ENCODE measurements around the gene TTYH1. TPM values are rescaled to one million over a fixed set of nuclear protein-coding genes. Genes with fewer than 3 reads are reported as not detected.

The TTYH1 gene
- total RNA-seq, 2 donors from 2014 or later = 1.0 to 2.0 TPM

- H3K4me1 ChIP-seq (ENCODE audit: control insufficient read depth, insufficient read depth, low read length) = peaks cover 9% of the 10 kb centered on the region
- H3K9ac ChIP-seq (ENCODE audit: extremely low read depth, low read length, poor library complexity, severe bottlenecking) = no peak overlapping the region
- peaks cover 80% of the 10 kb centered on the region for H3K36me3 ChIP-seq (ENCODE audit: control insufficient read depth, insufficient read depth, low read length)
- DNase-seq = no peak
- Mint-ChIP-seq H3K9me3 (no peaks in the 10 kb centered on the region), H3K4me1 (peaks cover 17% of the 10 kb centered on the region), H3K27me3 (ENCODE audit: insufficient read depth) (no peaks in the 10 kb centered on the region), H3K36me3 (ENCODE audit: low read depth) (peaks cover 78% of the 10 kb centered on the region), H3K4me3 (no peak overlapping the region), H3K27ac (no peak overlapping the region)
- no peaks in the 10 kb centered on the region for H3K27me3 ChIP-seq (ENCODE audit: control insufficient read depth, insufficient read depth, low read length, poor library complexity, severe bottlenecking)
- no peak overlapping the region for H3K27ac ChIP-seq (ENCODE audit: low read depth, low read length)
- H3K9me3 ChIP-seq (ENCODE audit: control insufficient read depth, low read length) = no peaks in the 10 kb centered on the region
- no peak for TF ChIP-seq CTCF (conservative IDR thresholded peaks at IDR 0.05)
- no peak overlapping the region for H3K4me3 ChIP-seq (ENCODE audit: low read length)
- WGBS, 2 experiments (ENCODE audit: insufficient coverage in 1 of 2, insufficient read length in 1 of 2) = 94 to 97% methylated on average over 26 to 33 of the region's 33 CpGs
Observed at GRCh38 chr19:54454781-54455675, 39.8 kb downstream of the TTYH1 start.

- WGBS, 2 experiments (ENCODE audit: insufficient coverage in 1 of 2, insufficient read length in 1 of 2) = 95 to 97% methylated on average over 24 to 39 of the region's 40 CpGs
- no peak for TF ChIP-seq CTCF (conservative IDR thresholded peaks at IDR 0.05)
- H3K4me1 ChIP-seq (ENCODE audit: control insufficient read depth, insufficient read depth, low read length) = peaks cover 5% of the 10 kb centered on the region
- H3K27ac Mint-ChIP-seq = no peak overlapping the region
- H3K36me3 ChIP-seq (ENCODE audit: control insufficient read depth, insufficient read depth, low read length) = peaks cover 83% of the 10 kb centered on the region
- peaks cover 80% of the 10 kb centered on the region for H3K36me3 Mint-ChIP-seq (ENCODE audit: low read depth)
- H3K4me3 ChIP-seq (ENCODE audit: low read length) = no peak overlapping the region
- H3K9me3 ChIP-seq (ENCODE audit: control insufficient read depth, low read length) = no peaks in the 10 kb centered on the region
- H3K27me3 Mint-ChIP-seq (ENCODE audit: insufficient read depth) = no peaks in the 10 kb centered on the region
- no peak overlapping the region for H3K27ac ChIP-seq (ENCODE audit: low read depth, low read length)
- no peak overlapping the region for H3K9ac ChIP-seq (ENCODE audit: extremely low read depth, low read length, poor library complexity, severe bottlenecking)
- H3K27me3 ChIP-seq (ENCODE audit: control insufficient read depth, insufficient read depth, low read length, poor library complexity, severe bottlenecking) = no peaks in the 10 kb centered on the region
- H3K4me3 Mint-ChIP-seq = no peak overlapping the region
- H3K4me1 Mint-ChIP-seq = peaks cover 8% of the 10 kb centered on the region
- no peak for DNase-seq
- no peaks in the 10 kb centered on the region for H3K9me3 Mint-ChIP-seq
Observed at GRCh38 chr19:54455786-54456422, 40.6 kb downstream of the TTYH1 start.

GRCh38 chr19:54456423-54457373 is 41.4 kb downstream of the TTYH1 start:
- Histone ChIP-seq H3K9ac (ENCODE audit: extremely low read depth, low read length, poor library complexity, severe bottlenecking) (no peak overlapping the region), H3K9me3 (ENCODE audit: control insufficient read depth, low read length) (no peaks in the 10 kb centered on the region), H3K27me3 (ENCODE audit: control insufficient read depth, insufficient read depth, low read length, poor library complexity, severe bottlenecking) (no peaks in the 10 kb centered on the region), H3K4me1 (ENCODE audit: control insufficient read depth, insufficient read depth, low read length) (no peaks in the 10 kb centered on the region), H3K27ac (ENCODE audit: low read depth, low read length) (no peak overlapping the region), H3K4me3 (ENCODE audit: low read length) (no peak overlapping the region), H3K36me3 (ENCODE audit: control insufficient read depth, insufficient read depth, low read length) (peaks cover 83% of the 10 kb centered on the region)
- Mint-ChIP-seq H3K27ac (no peak overlapping the region), H3K4me1 (peaks cover under 1% of the 10 kb centered on the region), H3K9me3 (no peaks in the 10 kb centered on the region), H3K36me3 (ENCODE audit: low read depth) (peaks cover 80% of the 10 kb centered on the region), H3K4me3 (no peak overlapping the region), H3K27me3 (ENCODE audit: insufficient read depth) (no peaks in the 10 kb centered on the region)
- TF ChIP-seq CTCF (conservative IDR thresholded peaks at IDR 0.05) = no peak
- no peak for DNase-seq
- 96 to 97% methylated on average over 40 to 51 of the region's 51 CpGs for WGBS, 2 experiments (ENCODE audit: insufficient coverage in 1 of 2, insufficient read length in 1 of 2)
